HG03354 (cell line): ENCODE results near the gene REEP6.
"Not testable (repeated sequence)": the region's sequence is repeated elsewhere in the genome, so short reads cannot be mapped to it uniquely, and the experiment has no call there.

Experiments used
- ATAC-seq: cut with Tn5 transposase; IDR thresholded peaks from one replicate; pipeline ENCODE4 v1.9.1; 2021; ENCODE audit warnings: mild to moderate bottlenecking; ENCODE audit not compliant: unreplicated experiment, poor library complexity, severe bottlenecking

The REEP6 gene

DNA sequence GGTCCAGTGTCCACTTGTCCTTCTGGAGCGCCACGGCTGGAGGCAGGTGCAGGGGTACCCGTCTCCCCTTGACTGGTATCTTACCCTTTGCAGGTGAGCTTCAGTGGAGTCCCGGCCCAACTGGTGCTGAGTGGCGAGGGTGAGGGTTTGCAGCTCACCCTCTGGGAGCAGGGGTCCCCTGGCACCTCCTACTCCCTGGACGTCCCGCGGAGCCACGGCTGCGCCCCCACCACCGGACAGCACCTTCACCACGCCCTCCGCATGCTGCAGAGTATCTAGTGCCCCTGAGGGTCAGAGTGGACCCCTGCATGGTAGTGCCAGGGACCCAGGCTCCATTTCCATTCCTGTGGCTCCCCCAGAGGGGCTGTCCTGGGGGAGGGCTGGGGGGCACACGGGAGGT is 44.0 kb downstream of the REEP6 start:
- ATAC-seq, result no peak

DNA sequence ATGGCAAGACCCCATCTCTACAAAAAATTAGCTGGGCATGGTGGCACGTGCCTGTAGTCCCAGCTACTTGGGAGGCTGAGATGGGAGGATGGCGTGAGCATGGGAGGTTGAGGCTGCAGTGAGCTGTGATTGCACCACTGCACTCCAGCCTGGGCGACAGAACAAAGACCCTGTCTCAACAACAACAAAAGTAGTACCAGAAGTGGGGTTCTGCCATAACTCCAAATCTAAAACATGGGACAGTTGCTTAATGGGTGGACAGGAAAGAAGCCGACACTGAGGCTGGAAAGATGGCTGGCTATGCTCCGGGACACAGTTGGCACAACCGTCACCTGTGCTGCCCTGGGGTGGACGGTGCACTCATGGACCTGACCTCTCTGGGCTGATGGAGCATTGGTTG is 44.7 kb downstream of the REEP6 start:
- not testable (repeated sequence) for ATAC-seq

DNA sequence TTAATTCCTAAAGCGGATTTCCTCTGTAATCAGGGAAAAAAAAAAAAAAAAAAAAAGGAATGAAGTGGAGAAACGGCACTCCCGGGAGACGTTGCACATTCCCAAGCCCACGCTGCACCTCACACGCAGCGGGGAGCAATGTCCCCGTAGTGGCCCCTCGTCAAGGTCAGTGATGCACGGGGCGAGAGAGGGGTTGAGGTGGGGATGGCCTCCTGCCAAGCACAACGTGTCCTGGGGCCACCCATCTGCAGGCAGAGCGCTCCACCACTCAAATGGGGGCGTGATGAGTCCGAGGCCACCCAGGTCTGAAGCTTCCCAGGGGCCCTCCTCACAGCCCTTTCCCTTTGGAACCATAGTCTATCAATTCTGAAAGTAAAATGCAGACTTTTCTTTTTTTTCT is 48.0 kb downstream of the REEP6 start:
- no peak for ATAC-seq

DNA sequence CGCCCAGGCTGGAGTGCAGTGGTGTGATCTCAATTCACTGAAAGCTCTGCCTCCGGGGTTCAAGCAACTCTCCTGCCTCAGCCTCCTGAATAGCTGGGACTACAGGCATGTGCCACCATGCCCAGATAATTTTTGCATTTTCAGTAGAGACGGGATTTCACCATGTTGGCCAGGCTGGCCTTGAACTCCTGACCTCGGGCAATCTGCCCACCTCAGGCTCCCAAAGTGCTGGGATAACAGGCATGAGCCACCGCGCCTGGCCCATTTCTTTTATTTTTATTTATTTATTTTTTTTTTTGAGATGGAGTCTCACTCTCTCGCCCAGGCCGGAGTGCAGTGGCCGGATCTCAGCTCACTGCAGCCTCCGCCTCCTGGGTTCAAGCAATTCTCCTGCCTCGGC is 48.8 kb downstream of the REEP6 start:
- ATAC-seq, result not testable (repeated sequence)

DNA sequence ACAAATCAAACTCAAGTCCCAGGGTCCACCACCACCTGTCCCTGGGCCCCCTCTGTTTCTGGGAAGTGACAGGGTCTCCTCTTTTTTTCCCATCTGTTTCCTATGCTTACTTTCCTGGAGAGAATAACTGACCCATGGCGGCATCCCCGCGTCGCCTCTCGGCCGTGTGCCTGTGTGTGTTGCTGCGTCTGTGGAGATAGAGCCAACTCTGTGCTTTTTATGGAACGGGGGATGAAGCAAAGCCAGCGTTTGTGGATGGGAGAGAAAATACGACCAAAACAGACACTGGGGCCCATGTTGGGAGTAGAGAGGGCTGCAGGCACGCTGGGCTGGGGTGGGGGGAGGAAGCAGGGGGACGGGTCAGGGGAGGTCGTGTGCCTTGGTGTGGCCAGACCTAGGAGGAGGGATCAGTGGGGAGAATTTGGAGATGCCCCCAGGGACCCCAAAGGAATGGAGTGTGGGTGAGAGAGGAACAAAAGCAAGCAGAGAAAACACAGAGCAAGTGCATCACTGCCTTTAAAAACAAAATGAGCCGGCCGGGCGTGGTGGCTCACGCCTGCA is 49.5 kb downstream of the REEP6 start:
- no peak for ATAC-seq
